NCI-H187 treated with DMSO at 0.1 percent for 48 hours (cell line): ENCODE data around the gene LONRF2.

Experiments
- DNase-seq: peaks from one replicate; lab custom pipeline; 2025; lab: John Stamatoyannopoulos, UW

Gene LONRF2

DNA sequence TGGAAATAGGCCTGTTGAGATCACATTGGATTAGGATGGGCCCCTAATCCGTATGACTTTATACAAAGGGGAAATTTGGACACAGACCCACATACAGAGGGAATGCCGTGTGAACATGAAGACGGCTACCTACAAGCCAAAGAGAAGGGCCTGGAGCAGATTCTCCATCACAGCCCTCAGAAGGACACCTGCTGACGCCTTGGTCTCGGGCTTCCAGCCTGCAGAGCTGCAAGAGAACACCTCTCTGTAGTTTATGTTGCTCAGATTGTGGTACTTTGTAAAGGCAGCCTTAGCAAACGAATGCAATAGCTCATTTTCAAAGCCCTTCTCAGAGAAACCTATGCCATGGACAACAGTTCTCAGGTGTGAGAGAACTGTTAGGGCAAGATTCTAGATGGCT lies 86.1 kb downstream of the LONRF2 start:
- no peak for DNase-seq

DNA sequence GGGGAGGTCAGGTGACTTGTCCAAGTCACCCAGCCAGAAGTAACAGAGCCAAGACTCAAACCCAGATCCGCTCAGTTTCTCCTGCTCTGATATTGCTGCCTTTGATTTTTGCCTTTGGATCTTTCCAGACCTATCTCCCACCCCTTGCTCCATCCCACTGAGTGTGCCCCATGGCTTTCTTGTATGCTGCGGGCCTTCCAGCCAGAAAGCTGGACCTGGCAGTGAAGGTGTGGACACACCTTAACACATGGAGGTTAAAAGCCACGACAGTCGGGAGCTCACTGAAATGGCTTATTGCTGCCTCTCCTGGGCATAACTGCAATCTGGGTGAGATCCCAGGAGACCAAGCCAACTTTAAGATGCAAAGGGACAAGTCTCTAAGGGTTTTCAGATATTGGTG lies 86.7 kb downstream of the LONRF2 start:
- no peak for DNase-seq

DNA sequence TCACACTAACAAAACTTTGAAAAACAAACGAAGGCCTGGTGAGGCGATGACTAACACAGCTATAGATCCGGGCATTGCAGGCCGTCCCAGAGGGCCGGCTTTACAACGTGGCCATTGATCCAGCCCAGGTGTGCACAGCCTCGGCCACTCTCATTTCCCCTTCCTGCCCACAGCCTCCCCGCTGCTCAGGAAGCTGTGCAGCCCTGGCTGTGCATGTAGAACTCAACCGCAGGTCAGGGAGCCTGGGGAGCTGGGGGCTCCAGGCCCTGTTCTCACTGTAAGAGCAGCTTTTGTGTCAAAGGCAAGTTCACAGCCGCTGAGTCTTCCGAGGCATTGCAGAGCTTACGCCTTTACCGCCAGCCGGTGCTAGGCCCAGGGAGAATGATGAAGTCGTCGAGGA lies 87.2 kb downstream of the LONRF2 start:
- no peak for DNase-seq

DNA sequence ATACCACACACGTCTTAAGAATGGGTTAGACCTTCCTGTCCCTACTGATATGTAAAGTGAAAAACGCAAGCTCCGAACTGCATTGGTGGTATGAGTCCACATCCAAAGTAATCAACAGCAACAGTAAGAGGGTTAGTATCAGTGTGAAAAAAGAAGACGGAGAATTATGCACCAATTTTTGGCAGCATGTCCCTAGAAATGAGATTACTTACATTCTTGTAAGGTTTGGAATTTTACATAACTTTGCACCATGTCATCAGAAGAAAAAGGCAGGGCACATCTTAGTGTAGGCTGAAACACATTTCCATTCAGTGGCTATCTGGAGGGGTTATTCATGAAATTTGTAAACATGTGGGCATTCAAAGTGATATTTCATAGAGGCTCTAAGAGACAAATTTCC lies 88.2 kb downstream of the LONRF2 start:
- DNase-seq, result no peak

DNA sequence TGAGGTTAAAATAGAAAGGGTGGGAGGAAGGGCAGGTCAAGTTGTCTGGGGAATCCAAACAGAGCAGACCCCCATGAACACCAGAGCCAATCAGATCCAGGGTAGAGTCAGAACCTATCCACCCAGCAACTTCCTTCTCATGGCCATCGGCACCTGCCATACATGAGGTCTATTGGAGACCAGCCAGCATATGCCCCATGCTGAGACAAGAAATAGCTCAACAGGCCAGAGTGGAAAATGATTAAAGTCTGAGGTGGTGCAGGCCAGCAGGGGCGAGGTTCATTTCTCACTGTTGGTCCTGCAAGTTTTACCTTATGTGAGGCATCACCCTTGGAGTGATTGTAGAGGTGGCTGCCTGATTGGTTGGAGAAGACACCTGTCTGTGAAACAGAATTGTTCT lies 89.2 kb downstream of the LONRF2 start:
- no peak for DNase-seq

DNA sequence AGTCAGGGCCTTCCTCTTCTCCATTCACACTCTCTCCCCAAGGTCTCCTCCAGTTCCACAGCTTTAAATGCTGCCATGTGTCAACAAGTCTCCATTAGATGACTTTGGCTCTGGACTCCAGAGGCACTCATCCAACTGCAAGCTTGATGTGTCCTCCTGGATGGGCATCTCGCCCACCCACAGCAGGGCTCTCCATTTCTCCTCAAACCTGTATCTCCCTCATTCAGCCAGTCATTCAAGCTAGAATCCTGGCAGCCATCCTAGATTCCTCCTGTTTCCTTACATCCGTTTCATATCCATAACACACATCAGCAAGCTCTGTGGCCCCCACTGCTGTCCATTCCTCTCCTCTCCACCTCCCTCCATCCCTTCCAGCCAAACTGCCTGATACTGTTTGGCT lies 91.5 kb downstream of the LONRF2 start:
- DNase-seq, result no peak

DNA sequence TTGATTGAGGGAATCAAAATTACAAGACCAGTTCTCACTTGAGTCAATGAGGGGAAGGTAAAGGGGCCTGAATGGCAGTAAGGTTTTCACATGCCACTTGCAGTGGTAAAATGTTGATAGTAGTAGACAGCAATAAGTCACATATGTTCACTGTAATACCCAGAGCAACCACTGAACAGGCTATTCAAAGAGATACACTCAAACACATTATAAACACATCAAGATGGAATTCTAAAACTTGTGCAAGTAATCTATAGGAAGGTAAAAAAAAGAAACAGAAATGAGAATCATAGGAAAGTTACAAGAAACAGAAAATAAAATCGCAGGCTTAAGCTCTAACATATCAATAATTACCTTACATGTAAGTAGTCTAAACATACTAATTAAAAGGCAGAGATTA lies 93.3 kb downstream of the LONRF2 start:
- no peak for DNase-seq

DNA sequence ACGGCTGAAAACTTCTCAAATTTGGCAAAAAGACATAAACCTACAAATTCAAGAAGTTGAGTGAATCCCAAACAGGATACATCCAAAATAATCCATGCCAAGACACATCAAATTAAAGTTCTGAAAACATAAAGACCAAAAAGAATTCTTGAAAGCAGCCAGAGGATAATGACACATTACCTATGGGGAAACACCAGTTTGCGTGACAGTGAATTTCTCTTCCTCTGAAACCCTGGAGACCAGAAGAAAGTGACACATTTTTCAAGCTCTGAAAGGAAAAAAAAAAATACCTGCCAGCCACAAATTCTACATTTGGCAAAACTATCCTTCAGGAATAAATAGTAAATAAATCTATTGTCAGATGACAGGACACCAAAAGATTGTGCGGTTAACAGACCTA lies 93.9 kb downstream of the LONRF2 start:
- DNase-seq, result no peak

DNA sequence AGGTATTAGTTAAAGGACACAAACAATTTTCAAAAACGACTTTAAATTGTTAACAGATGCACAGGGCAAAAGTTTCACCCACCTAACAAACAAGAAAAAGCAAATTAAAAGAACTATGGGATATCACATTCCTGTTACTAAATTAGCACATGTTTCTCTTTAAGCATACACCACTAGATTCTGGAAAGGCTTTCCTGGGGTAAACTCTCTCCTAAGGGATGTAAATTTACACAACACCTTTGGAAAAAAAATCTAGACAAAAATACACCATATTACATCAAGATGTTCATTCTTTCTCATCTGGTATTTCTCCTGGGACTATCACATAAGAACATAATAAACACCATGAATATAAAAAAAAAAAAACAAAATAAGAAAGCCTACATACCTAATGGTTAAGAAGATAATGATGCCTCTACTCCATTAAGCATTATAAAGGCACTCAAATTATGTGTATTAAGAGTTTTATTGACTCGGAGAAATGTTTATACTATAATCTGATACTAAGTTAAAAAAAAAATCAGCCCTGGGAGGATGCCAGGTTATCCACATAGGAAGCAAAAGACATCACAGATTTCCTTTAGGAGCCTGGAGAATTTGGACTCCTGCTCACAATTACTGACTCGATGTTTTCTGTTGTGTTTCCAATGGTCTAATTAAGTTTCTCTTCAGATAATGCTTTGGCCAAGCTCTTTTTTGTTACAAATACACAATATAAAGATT lies 97.2 kb downstream of the LONRF2 start:
- no peak for DNase-seq

DNA sequence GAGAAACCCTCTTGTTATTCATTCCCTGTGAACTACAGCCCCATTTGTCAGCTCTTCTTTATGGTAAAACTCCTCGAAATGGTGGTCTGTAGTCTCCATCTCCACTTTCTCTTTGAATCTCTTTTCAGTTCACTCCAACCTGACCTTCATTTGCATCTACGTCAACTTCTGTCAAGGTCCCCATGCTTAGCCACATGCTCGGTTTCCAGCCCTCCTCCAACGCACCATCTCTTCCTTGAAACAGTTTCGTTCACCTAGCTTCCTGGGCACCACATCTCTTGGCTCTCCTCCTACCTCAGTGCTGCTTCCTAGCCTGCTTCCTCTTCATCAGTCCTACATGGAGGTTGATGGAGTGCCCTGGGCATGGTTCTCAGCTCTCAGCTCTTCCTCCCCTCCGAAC lies 98.8 kb downstream of the LONRF2 start:
- no peak for DNase-seq
